ENCODE data around the gene MS4A6A. TPM values are rescaled to one million over a fixed set of nuclear protein-coding genes. Genes with fewer than 3 reads are reported as not detected.

The MS4A6A gene
- total RNA-seq, 1 experiment from 2014 or later = not detected

DNA sequence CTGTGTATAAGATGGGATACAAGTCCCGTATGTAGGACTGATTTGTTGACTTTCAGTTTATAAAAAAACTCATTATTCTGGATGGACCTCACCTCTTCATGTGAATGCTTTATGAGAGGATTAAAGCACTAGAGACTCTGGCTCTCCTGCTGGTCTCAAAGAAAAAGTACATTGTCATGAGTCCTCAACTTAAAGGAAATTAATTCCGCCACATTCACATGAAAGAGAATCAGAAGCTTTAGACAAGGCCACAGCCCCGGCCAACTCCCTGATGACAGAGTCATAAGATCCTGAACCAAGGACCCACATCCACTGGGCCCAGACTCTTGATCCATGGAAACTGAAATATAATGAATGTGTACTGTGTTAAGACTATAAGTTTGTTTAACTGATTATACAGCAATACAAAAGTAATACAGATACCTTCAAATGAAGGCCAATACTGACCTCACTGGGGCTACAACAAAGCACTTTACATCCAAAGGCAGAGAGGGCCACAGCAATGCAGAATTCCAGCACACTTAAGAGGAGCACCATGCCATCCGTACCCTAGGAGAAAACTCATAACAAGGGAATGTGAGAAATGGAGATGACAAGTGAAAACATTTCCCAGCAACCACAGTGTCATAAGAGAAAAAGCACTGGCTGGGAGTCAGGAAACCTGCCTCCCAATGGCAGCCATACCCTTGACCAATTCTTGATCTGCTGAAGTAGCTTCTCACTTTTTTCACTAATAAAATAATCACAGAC lies 25.4 kb upstream of the MS4A6A start:
- Histone ChIP-seq H3K79me1 (ENCODE audit: insufficient read depth, low read depth, low read length, poor library complexity, severe bottlenecking) (no peaks in the 10 kb centered on the region), H3K27ac (ENCODE audit: insufficient read length, low read depth, low read length) (no peak overlapping the region), H3K9ac (ENCODE audit: extremely low read depth, insufficient read length, low read length) (no peak overlapping the region), H3K23me2 (ENCODE audit: insufficient read length, low read depth, low read length, poor library complexity, severe bottlenecking) (no peaks in the 10 kb centered on the region), H2AFZ (ENCODE audit: low read length) (no peak overlapping the region), H2BK20ac (ENCODE audit: low read depth, low read length, poor library complexity, severe bottlenecking) (no peak overlapping the region), H2BK5ac (ENCODE audit: insufficient read length, low read length) (no peak overlapping the region), H2BK120ac (ENCODE audit: low read depth, low read length, poor library complexity, severe bottlenecking) (no peak overlapping the region), H2AK5ac (ENCODE audit: insufficient read length, low read length) (no peak overlapping the region), H3K4me1 (ENCODE audit: insufficient read depth, low read length) (no peaks in the 10 kb centered on the region), H3K4ac (ENCODE audit: low read depth, low read length) (no peak overlapping the region), H4K20me1 (ENCODE audit: control insufficient read depth, insufficient read depth, insufficient read length) (no peaks in the 10 kb centered on the region), H3K18ac (ENCODE audit: insufficient read length, low read depth, low read length) (no peak overlapping the region), H3K4me2 (ENCODE audit: insufficient read depth, insufficient read length, low read length) (no peak overlapping the region), H3K9me3 (ENCODE audit: control insufficient read depth, low read depth, low read length) (no peaks in the 10 kb centered on the region), H3K79me2 (ENCODE audit: insufficient read depth, low read length) (no peaks in the 10 kb centered on the region), H3K14ac (ENCODE audit: insufficient read depth, low read length) (no peak overlapping the region), H2BK12ac (ENCODE audit: insufficient read length, low read depth, low read length) (no peak overlapping the region), H3K56ac (ENCODE audit: insufficient read length, low read depth, low read length) (no peak overlapping the region), H3K27me3 (ENCODE audit: insufficient read depth, low read length) (no peaks in the 10 kb centered on the region), H2BK15ac (ENCODE audit: low read depth, low read length) (no peak overlapping the region), H3T11ph (ENCODE audit: low read length) (no peak overlapping the region), H4K5ac (ENCODE audit: insufficient read length, low read depth, low read length) (no peak overlapping the region), H4K91ac (ENCODE audit: insufficient read length, low read depth, low read length) (no peak overlapping the region), H3K23ac (ENCODE audit: insufficient read length, low read depth, low read length) (no peak overlapping the region), H4K8ac (replicated peaks; ENCODE audit: insufficient read length, low read depth, low read length) (no peak overlapping the region)
- TF ChIP-seq, protein P1, sequence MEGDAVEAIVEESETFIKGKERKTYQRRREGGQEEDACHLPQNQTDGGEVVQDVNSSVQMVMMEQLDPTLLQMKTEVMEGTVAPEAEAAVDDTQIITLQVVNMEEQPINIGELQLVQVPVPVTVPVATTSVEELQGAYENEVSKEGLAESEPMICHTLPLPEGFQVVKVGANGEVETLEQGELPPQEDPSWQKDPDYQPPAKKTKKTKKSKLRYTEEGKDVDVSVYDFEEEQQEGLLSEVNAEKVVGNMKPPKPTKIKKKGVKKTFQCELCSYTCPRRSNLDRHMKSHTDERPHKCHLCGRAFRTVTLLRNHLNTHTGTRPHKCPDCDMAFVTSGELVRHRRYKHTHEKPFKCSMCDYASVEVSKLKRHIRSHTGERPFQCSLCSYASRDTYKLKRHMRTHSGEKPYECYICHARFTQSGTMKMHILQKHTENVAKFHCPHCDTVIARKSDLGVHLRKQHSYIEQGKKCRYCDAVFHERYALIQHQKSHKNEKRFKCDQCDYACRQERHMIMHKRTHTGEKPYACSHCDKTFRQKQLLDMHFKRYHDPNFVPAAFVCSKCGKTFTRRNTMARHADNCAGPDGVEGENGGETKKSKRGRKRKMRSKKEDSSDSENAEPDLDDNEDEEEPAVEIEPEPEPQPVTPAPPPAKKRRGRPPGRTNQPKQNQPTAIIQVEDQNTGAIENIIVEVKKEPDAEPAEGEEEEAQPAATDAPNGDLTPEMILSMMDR (conservative IDR thresholded peaks at IDR 0.05) = no peak
- no peak for DNase-seq
- WGBS (ENCODE audit: extremely low coverage, insufficient read length, low lambda C conversion rate) = no CpG with 5 or more reads among the region's 4 CpGs
- no peak overlapping the region for H3K4me3 Mint-ChIP-seq
- H3K4me1 Mint-ChIP-seq = peaks cover 24 to 25% of the 10 kb centered on the region in 2 experiments
- no peaks in the 10 kb centered on the region for H3K27me3 Mint-ChIP-seq (ENCODE audit: low read depth)
- no peak overlapping the region for H3K27ac Mint-ChIP-seq
- 0 out of 7 replicates have a peak, but pooled peaks cover 0 to 3% (median 0%) of the 10 kb centered on the region in 3 experiments for H3K36me3 Mint-ChIP-seq (ENCODE audit: insufficient read depth in 1 of 3, low read depth in 3 of 3)
- no peaks in the 10 kb centered on the region; a peak in 1 of 5 replicates for H3K9me3 Mint-ChIP-seq
